Panc1 (cell line): ENCODE measurements around the gene IRF7. TPM values are rescaled to one million over a fixed set of nuclear protein-coding genes. Genes with fewer than 3 reads are reported as not detected.

ENCODE experiments used
- ATAC-seq: fragments of 200-7000 bp; cut with Tn5 transposase; 2 replicates; pipeline ENCODE4 v1.9.1; 2020; ENCODE audit warnings: mild to moderate bottlenecking, moderate library complexity
- BruUV-seq: library from RNA; stranded (reverse); fragments of 400-500 nt; replicated peaks from 2 replicates; lab custom pipeline; 2021; lab: Mats Ljungman, UMichigan
- CTCF ChIA-PET: fragments of 300-600 bp; sonication (Branson Sonifier 250); formaldehyde crosslinking; loops from one replicate; lab custom pipeline; 2022; ENCODE audit warnings: antibody characterized with exemption; lab: Charles Lee
- POLR2A ChIA-PET: fragments of 300-600 bp; sonication (Branson Sonifier 250); formaldehyde crosslinking; loops from one replicate; lab custom pipeline; 2022; ENCODE audit warnings: antibody characterized with exemption; lab: Charles Lee
- DNase-seq: peaks from one replicate; pipeline ENCODE4 v3.0.0-alpha.2; 2010; ENCODE audit warnings: low read depth, low spot score
- H3K27ac ChIP-seq: 2 replicates; pipeline ENCODE4 v1.5.1; 2011; ENCODE audit warnings: mild to moderate bottlenecking, low read length, inconsistent platforms
- H3K27me3 ChIP-seq: fragments of 200-500 bp; sonication (Bioruptor generic); 2 replicates; pipeline ENCODE4 v1.6.0; 2014; ENCODE audit warnings: low read length, inconsistent platforms; ENCODE audit not compliant: control insufficient read depth, insufficient read depth
- H3K36me3 ChIP-seq: fragments of 200-500 bp; sonication (Bioruptor generic); 2 replicates; pipeline ENCODE4 v1.5.1; 2014; ENCODE audit warnings: inconsistent platforms, mild to moderate bottlenecking, low read length, moderate library complexity; ENCODE audit not compliant: control insufficient read depth, insufficient read depth
- H3K4me1 ChIP-seq: 2 replicates; pipeline ENCODE4 v1.5.1; 2011; ENCODE audit warnings: inconsistent platforms, mild to moderate bottlenecking, low read length, moderate library complexity; ENCODE audit not compliant: control insufficient read depth, insufficient read depth
- H3K4me3 ChIP-seq, 2 experiments: 2 replicates each; pipeline ENCODE4 v1.5.1; 2011 to 2012; ENCODE audit warnings: low read depth in 2 of 2, low read length in 2 of 2, mild to moderate bottlenecking in 2 of 2, inconsistent platforms in 1 of 2, moderate library complexity in 1 of 2
- H3K9me3 ChIP-seq: fragments of 200-500 bp; sonication (Bioruptor generic); 2 replicates; pipeline ENCODE4 v1.5.1; 2014; ENCODE audit warnings: low read depth, mild to moderate bottlenecking, inconsistent platforms, low read length, moderate library complexity; ENCODE audit not compliant: control insufficient read depth, insufficient read depth
- CTCF ChIP-seq: fragments of 450-650 bp; IDR thresholded peaks from 2 replicates; pipeline ENCODE4 v1.5.1; 2017; ENCODE audit warnings: mild to moderate bottlenecking
- POLR2AphosphoS5 ChIP-seq: IDR thresholded peaks from 2 replicates; pipeline ENCODE4 v1.6.1; 2012; ENCODE audit warnings: mild to moderate bottlenecking, low read depth, low read length, moderate library complexity
- REST ChIP-seq, 2 experiments: IDR thresholded peaks; 2 replicates each; pipeline ENCODE4 v1.6.1; 2011 to 2012; ENCODE audit warnings: low read depth in 2 of 2, control low read depth in 1 of 2, low read length in 1 of 2, mild to moderate bottlenecking in 1 of 2, moderate library complexity in 1 of 2; ENCODE audit not compliant: insufficient read depth in 1 of 2
- SIN3A ChIP-seq: IDR thresholded peaks from 2 replicates; pipeline ENCODE4 v1.6.1; 2012; ENCODE audit warnings: low read depth, mild to moderate bottlenecking, low read length, moderate library complexity, borderline replicate concordance; ENCODE audit not compliant: insufficient read depth
- TCF7L2 ChIP-seq: IDR thresholded peaks from 2 replicates; pipeline ENCODE4 v1.6.1; 2011; ENCODE audit warnings: mild to moderate bottlenecking, low read depth, low read length, inconsistent platforms
- in situ Hi-C: cut with HindIII; loops from 2 replicates; pipeline ENCODE4 v1.10.0; 2016; ENCODE audit warnings: low sequenced_read_pairs, low pct_unique_long_range_greater_than_20kb
- intact Hi-C: fragments of 100-400 bp; cut with micrococcal nuclease; formaldehyde crosslinking; loops from one replicate; pipeline ENCODE4 v1.10.0; 2022; ENCODE audit not compliant: unreplicated experiment
- total RNA-seq: library from RNA; stranded (reverse); gene quantifications from one replicate; pipeline ENCODE4 v1.2.1, GENCODE V29; 2021; ENCODE audit not compliant: unreplicated experiment

IRF7 gene
- total RNA-seq, 1 experiment from 2014 or later = 23.9 TPM

- intact Hi-C loops (loop anchor here (5.0 kb wide), 1 partner anchor 62 kb away; no protein-coding TSS in a partner anchor), in situ Hi-C loops (no loop called here)
- CTCF ChIA-PET = no interaction called here
- H3K4me1 ChIP-seq = no peaks in the 10 kb centered on the region
- H3K36me3 ChIP-seq = no peaks in the 10 kb centered on the region; the same call in 1 of the 2 replicates
- TF ChIP-seq CTCF = no peak
- no peak for TF ChIP-seq POLR2AphosphoS5
- no peak for TF ChIP-seq SIN3A
- no peak for TF ChIP-seq TCF7L2
- TF ChIP-seq REST (IDR thresholded peaks at IDR 0.05; ENCODE audit: insufficient read depth in 1 of 2, low read depth in 2 of 2, low read length in 1 of 2) = no peak
- no TSS peak for BruUV-seq
- H3K27me3 ChIP-seq = no peaks in the 10 kb centered on the region
- DNase-seq (no peak), ATAC-seq (no peak)
- H3K27ac ChIP-seq = no peak overlapping the region
- POLR2A ChIA-PET = interaction anchor here (0.5 kb wide), 1 partner anchor 154 kb away, joined by 3 read pairs; no protein-coding TSS in a partner anchor
- no peak overlapping the region for H3K4me3 ChIP-seq
- H3K9me3 ChIP-seq = no peaks in the 10 kb centered on the region
These were observed 44.5 kb upstream of the IRF7 start for GRCh38 chr11:660281-660680.

- DNase-seq = no peak
- H3K9me3 ChIP-seq = no peaks in the 10 kb centered on the region
- in situ Hi-C loops (no loop called here), intact Hi-C loops (loop anchor here (5.0 kb wide), 1 partner anchor 63 kb away; no protein-coding TSS in a partner anchor)
- H3K27me3 ChIP-seq = no peaks in the 10 kb centered on the region
- no peaks in the 10 kb centered on the region; the same call in 1 of the 2 replicates for H3K36me3 ChIP-seq
- H3K4me1 ChIP-seq = no peaks in the 10 kb centered on the region
- CTCF ChIA-PET = no interaction called here
- POLR2A ChIA-PET = no interaction called here
- no TSS peak for BruUV-seq
- TF ChIP-seq SIN3A (no peak), CTCF (no peak), TCF7L2 (no peak), REST (IDR thresholded peaks at IDR 0.05; ENCODE audit: insufficient read depth in 1 of 2, low read depth in 2 of 2, low read length in 1 of 2) (no peak), POLR2AphosphoS5 (no peak)
- ATAC-seq = no peak
- no peak overlapping the region for H3K27ac ChIP-seq
- no peak overlapping the region for H3K4me3 ChIP-seq
These were observed 43.9 kb upstream of the IRF7 start for GRCh38 chr11:659532-660085.
